ENCODE results near the gene RTN4R. TPM values are rescaled to one million over a fixed set of nuclear protein-coding genes. Genes with fewer than 3 reads are reported as not detected.

The RTN4R gene
- total RNA-seq, 4 donors from 2014 or later, result 2.5 to 6.9 (median 3.6) TPM

DNA sequence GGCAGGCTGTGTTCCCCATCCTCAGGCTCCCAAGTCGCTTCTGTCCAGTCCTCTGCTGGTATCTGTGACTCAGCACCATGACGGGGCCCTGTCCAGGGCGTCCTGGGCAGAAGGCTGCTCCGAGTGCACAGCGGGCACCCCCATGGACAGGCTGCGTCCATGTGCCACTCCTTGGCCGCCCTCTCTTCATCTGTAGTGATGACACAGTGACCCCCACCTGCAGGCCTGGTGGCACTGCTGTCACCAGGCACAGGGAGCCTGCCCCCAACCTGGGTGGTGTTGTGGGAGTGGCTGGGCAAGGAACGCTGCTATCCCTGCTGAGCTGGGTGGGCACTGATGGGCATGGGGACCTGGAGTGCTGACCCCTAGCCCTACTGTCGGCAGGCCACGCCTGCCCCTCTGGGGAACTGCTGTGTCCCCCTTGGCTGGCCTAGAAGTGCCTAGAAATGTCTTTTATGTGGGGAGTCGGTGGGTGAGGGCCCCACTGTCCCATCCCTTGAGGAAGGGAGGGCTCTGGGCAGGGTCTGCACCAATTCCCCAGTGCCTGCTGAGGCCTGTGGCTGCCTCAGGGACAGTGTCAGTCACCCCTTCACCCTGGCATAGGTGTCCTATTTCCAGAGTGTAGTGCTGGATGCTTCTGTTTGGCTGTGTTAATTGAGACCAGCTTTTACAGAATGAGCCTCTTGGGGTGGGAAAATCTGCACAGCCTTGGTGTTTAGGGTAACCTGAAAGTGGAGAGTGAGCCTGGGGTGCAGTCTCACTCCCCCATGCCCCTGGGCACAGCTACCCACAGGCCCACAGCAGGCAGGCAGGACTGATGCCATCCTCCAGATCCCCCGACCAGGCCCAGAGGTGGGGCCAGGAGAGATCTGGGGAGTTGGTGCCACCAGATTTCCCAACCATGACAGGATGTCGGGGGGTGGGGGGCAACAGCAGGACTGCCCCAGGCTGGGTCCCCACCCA, 34.5 kb downstream of the RTN4R start:
- DNase-seq (ENCODE audit: low spot score in 2 of 2), result no peak
- no peak overlapping the region for H3K4me3 ChIP-seq
- H3K27me3 ChIP-seq, result peaks cover 0 to 6% of the 10 kb centered on the region in 2 donors
- TF ChIP-seq EP300 (IDR thresholded peaks at IDR 0.05) (no peak), POLR2A (IDR thresholded peaks at IDR 0.05) (no peak)
- TF ChIP-seq, protein P1, sequence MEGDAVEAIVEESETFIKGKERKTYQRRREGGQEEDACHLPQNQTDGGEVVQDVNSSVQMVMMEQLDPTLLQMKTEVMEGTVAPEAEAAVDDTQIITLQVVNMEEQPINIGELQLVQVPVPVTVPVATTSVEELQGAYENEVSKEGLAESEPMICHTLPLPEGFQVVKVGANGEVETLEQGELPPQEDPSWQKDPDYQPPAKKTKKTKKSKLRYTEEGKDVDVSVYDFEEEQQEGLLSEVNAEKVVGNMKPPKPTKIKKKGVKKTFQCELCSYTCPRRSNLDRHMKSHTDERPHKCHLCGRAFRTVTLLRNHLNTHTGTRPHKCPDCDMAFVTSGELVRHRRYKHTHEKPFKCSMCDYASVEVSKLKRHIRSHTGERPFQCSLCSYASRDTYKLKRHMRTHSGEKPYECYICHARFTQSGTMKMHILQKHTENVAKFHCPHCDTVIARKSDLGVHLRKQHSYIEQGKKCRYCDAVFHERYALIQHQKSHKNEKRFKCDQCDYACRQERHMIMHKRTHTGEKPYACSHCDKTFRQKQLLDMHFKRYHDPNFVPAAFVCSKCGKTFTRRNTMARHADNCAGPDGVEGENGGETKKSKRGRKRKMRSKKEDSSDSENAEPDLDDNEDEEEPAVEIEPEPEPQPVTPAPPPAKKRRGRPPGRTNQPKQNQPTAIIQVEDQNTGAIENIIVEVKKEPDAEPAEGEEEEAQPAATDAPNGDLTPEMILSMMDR (IDR thresholded peaks at IDR 0.05), result no peak
- H3K4me1 ChIP-seq, result peaks cover 0 to 20% (median under 1%) of the 10 kb centered on the region in 4 donors
- no peaks in the 10 kb centered on the region for H3K36me3 ChIP-seq
- H3K9me3 ChIP-seq, result no peaks in the 10 kb centered on the region
- WGBS, 2 donors, result 88 to 91% methylated on average over 11 to 12 of the region's 13 CpGs
- H3K27ac ChIP-seq, result no peak overlapping the region

DNA sequence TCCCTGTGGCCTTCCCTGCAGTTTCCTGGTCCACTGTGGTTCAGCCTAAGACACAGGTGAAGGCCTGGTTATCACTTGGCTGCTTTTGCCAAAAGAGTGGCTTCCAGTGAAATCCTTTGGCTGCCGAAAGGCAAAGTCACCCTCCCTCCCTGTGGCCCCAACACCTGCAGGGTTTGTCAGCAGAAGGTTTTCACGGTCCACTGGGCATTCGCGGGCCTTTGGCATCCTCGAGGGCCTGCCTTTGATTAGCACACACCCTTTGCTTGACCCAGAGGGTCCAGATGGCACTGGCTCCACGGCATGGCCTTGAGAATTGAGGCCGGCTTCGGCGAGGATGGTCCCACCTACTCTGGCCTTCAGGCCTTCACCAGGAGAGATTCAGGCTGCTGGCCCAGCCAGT, 35.3 kb downstream of the RTN4R start:
- Histone ChIP-seq H3K4me3 (no peak overlapping the region), H3K4me1 (peaks cover 0 to 13% (median 0%) of the 10 kb centered on the region in 4 donors), H3K27me3 (peaks cover 0 to 7% of the 10 kb centered on the region in 2 donors), H3K36me3 (no peaks in the 10 kb centered on the region), H3K27ac (no peak overlapping the region), H3K9me3 (no peaks in the 10 kb centered on the region)
- WGBS, 2 donors, result 89 to 93% methylated on average over 9 of the region's 9 CpGs
- TF ChIP-seq, protein P1 (IDR thresholded peaks at IDR 0.05), result no peak
- TF ChIP-seq POLR2A (IDR thresholded peaks at IDR 0.05), result no peak
- no peak for TF ChIP-seq EP300 (IDR thresholded peaks at IDR 0.05)
- no peak for DNase-seq (ENCODE audit: low spot score in 2 of 2)

DNA sequence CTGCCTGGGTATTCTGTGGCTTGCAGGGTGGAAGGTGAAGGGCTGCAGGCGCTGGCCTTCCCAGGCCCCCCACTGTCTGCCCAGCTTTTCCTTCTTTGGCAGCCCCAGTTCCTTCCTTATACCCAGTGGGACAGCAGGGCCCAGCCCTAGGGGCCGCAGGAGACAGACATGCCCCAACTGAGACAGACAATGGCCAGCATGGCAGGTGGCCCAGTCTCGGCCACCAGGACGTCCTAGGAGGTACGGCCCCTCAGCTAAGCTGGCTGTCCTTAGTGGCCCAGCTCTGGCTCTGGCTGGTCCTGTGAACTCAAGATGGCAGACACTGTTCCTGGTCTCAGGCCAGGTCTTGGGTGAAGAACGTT, 35.9 kb downstream of the RTN4R start:
- WGBS, 2 donors, result 88 to 97% methylated on average over 4 to 6 of the region's 6 CpGs
- no peak overlapping the region for H3K27ac ChIP-seq
- H3K27me3 ChIP-seq, result peaks cover 0 to 7% of the 10 kb centered on the region in 2 donors
- H3K4me1 ChIP-seq, result peaks cover 0 to 10% (median 0%) of the 10 kb centered on the region in 4 donors
- no peaks in the 10 kb centered on the region for H3K36me3 ChIP-seq
- TF ChIP-seq POLR2A (IDR thresholded peaks at IDR 0.05) (no peak), EP300 (IDR thresholded peaks at IDR 0.05) (no peak)
- TF ChIP-seq, protein P1 (IDR thresholded peaks at IDR 0.05), result no peak
- H3K9me3 ChIP-seq, result no peaks in the 10 kb centered on the region
- DNase-seq (ENCODE audit: low spot score in 2 of 2), result no peak
- H3K4me3 ChIP-seq, result no peak overlapping the region

DNA sequence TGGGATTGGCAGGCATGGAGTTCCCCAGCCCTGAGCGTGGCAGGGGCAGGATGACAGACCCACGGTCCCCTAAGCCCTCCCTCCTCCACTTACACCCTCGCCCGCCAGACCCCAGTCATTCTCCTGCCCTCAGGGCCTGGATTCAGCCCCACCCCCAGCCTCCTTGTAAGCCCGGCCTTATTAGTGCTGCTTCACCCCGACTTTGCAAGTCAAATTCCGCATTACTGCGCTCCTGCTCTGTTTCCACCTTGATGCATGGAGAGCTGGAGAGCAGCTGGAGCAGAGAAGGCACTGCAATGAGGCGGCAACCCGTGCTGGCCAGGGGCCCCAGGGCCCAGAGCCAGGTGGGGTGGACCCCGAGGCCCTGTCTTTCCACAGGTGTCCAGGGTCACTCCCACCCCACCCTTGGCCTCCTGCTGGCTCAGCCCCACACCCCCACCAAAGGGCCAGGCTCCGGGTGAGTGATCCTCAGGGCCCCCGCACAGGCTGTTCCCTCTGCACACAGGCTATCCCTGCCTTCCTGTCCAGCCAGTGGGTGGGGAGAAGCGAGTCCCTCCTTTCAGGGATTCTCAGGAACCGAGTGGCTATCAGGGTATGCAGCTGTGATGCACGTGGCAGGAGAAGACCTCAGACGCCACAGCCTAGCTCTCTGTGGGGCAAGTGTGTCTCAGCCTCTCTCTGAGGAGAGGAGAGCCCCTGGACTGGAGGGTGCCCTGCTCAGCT, 36.4 kb downstream of the RTN4R start:
- 78 to 79% methylated on average over 17 of the region's 17 CpGs for WGBS, 2 donors
- Histone ChIP-seq H3K4me3 (no peak overlapping the region), H3K9me3 (no peaks in the 10 kb centered on the region), H3K27me3 (peaks cover 0 to 7% of the 10 kb centered on the region in 2 donors), H3K4me1 (peaks cover 0 to 10% (median 0%) of the 10 kb centered on the region in 4 donors), H3K36me3 (no peaks in the 10 kb centered on the region), H3K27ac (no peak overlapping the region)
- TF ChIP-seq EP300 (IDR thresholded peaks at IDR 0.05) (no peak), POLR2A (IDR thresholded peaks at IDR 0.05) (no peak)
- TF ChIP-seq, protein P1 (IDR thresholded peaks at IDR 0.05), result no peak
- DNase-seq (ENCODE audit: low spot score in 2 of 2), result no peak

Measured in tibial nerve (tissue), 4 donors.